ENCODE measurements around the gene STPG4. TPM values are rescaled to one million over a fixed set of nuclear protein-coding genes. Genes with fewer than 3 reads are reported as not detected.
"Not testable (repeated sequence)": the region's sequence is repeated elsewhere in the genome, so short reads cannot be mapped to it uniquely, and the experiment has no call there.

The STPG4 gene
- total RNA-seq, 1 donor: 2.2 TPM

DNA sequence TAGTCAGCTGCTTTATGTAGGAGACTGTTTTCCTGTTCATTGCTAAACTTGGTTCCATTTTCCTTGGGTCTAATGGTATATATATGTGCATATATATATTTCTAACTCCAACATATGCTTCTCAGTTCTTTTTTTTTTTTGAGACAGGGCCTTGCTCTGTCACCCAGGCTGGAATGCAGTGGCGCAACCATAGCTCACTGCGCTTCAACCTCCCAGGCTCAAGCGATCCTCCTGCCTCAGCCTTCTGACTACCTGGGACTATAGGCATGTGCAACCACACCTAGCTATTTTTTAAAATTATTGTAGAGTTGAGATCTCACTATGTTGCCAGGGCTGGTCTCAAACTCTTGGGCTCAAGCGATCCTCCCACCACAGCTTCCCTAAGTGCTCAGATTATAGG is 22.1 kb downstream of the STPG4 start:
- no peak for DNase-seq (ENCODE audit: low read depth)
- no peak overlapping the region for H3K4me3 ChIP-seq (ENCODE audit: low read depth, low read length)
- no peak for TF ChIP-seq CTCF (IDR thresholded peaks at IDR 0.05; ENCODE audit: insufficient read depth, low read depth, low read length)

DNA sequence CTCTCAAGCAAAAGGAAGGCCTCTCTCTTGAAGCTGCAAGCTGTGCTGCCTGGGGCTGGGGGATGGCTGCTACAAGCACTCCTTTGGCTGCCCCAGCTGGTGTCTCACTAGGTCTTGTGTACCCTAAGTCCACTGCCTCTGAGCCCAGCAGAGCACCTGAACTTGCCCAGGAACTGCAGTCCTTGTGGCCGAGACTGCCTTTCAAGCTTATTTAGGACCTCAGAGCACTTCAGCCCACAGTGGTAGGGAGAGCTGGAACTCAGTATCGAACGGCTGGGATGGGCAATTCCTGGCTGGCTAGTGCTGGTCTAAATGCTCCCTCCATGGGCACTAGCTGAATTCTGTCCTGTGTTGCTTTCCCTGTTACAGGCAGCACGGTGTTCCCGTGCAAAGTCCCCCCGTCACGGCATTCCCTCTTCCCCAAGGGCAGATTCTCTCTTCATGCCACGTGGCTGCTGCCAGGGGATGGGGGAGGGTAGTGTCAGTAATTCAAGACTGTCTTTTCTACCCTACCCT is 25.9 kb downstream of the STPG4 start:
- no peak for DNase-seq (ENCODE audit: low read depth)
- H3K4me3 ChIP-seq (ENCODE audit: low read depth, low read length): no peak overlapping the region
- TF ChIP-seq CTCF (IDR thresholded peaks at IDR 0.05; ENCODE audit: insufficient read depth, low read depth, low read length): no peak

GRCh38 chr2:47128705-47129104 is 26.4 kb downstream of the STPG4 start:
- DNase-seq (ENCODE audit: low read depth): no peak
- TF ChIP-seq CTCF (IDR thresholded peaks at IDR 0.05; ENCODE audit: insufficient read depth, low read depth, low read length): no peak
- H3K4me3 ChIP-seq (ENCODE audit: low read depth, low read length): no peak overlapping the region

GRCh38 chr2:47127862-47128543 is 27.1 kb downstream of the STPG4 start:
- H3K4me3 ChIP-seq (ENCODE audit: low read depth, low read length): no peak overlapping the region
- DNase-seq (ENCODE audit: low read depth): no peak
- TF ChIP-seq CTCF (IDR thresholded peaks at IDR 0.05; ENCODE audit: insufficient read depth, low read depth, low read length): no peak

GRCh38 chr2:47126783-47127182 is 28.3 kb downstream of the STPG4 start:
- no peak for TF ChIP-seq CTCF (IDR thresholded peaks at IDR 0.05; ENCODE audit: insufficient read depth, low read depth, low read length)
- DNase-seq (ENCODE audit: low read depth): no peak
- H3K4me3 ChIP-seq (ENCODE audit: low read depth, low read length): no peak overlapping the region

- not testable (repeated sequence) for H3K4me3 ChIP-seq (ENCODE audit: low read depth, low read length); DNase-seq (ENCODE audit: low read depth)
These were observed 30.4 kb downstream of the STPG4 start for GRCh38 chr2:47124740-47125139.

DNA sequence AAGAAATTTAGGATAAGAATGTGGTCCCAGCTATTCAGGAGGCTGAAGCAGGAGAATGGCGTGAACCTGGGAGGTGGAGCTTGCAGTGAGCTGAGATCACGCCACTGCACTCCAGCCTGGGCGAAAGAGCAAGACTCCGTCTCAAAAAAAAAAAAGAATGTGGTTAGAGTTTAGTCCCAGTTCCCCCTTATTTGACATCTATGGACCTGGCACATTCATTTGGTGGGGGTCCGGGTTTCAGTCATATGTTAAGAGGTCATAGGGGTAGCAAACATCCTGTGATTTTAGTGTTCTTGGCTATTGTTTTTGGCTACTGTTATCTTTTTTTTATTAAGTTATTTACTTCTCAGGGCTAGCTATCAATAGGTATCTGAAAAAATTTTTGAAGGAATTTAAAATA is 34.7 kb downstream of the STPG4 start:
- not testable (repeated sequence) for H3K4me3 ChIP-seq (ENCODE audit: low read depth, low read length); DNase-seq (ENCODE audit: low read depth)

DNA sequence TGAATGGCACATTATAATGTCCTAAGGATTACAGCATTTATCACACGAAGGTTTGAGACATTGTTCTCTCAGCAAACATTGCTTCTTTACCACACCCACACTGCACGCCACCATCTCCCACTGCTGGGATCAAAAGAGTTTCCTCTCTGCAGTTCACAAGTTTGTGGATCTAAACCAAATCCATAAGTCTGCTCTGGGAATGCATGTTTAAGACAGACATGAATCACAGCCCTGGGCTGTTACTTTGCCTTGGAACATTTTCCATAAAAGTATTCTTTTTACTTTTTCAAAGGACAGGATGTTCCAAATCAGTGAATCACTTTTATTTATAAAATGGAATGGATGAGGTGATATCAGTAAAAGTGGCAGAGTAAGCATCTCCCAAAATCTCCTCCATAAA is 36.1 kb downstream of the STPG4 start:
- peak; percentile 73 for DNase-seq (ENCODE audit: low read depth)
- no peak overlapping the region for H3K4me3 ChIP-seq (ENCODE audit: low read depth, low read length)
- TF ChIP-seq CTCF (IDR thresholded peaks at IDR 0.05; ENCODE audit: insufficient read depth, low read depth, low read length): no peak

Measured in fibroblast of villous mesenchyme (primary cell).